Suppressor macrophage treated with lipopolysaccharide for 4 hours (primary cell): ENCODE results near the gene KRTAP5-10.
"Not testable (repeated sequence)": the region's sequence is repeated elsewhere in the genome, so short reads cannot be mapped to it uniquely, and the experiment has no call there.

Source experiments
- DNase-seq: peaks from one replicate; pipeline ENCODE4 v3.0.0-alpha.2; 2020

Gene KRTAP5-10

GRCh38 chr11:71574418-71574817 lies 9.1 kb downstream of the KRTAP5-10 start:
- no peak for DNase-seq

GRCh38 chr11:71575723-71576424 lies 10.5 kb downstream of the KRTAP5-10 start:
- no peak for DNase-seq

GRCh38 chr11:71576688-71577465 lies 11.5 kb downstream of the KRTAP5-10 start:
- not testable (repeated sequence) for DNase-seq

- no peak for DNase-seq
Measured at GRCh38 chr11:71577469-71578004, 12.2 kb downstream of the KRTAP5-10 start.

- DNase-seq = not testable (repeated sequence)
Measured at GRCh38 chr11:71579513-71579912, 14.2 kb downstream of the KRTAP5-10 start.

GRCh38 chr11:71580057-71581003 lies 15.0 kb downstream of the KRTAP5-10 start:
- DNase-seq = peak; percentile 39

GRCh38 chr11:71581826-71582225 lies 16.5 kb downstream of the KRTAP5-10 start:
- DNase-seq = no peak

- DNase-seq = no peak
Measured at GRCh38 chr11:71582309-71582895, 17.0 kb downstream of the KRTAP5-10 start, which contains the start of gene KRTAP5-11. Gene KRTAP5-11, minus strand, starts transcription at chr11:71582875. Its CDS starts 38 bp downstream, at chr11:71582837.

- DNase-seq = not testable (repeated sequence)
Measured at GRCh38 chr11:71582969-71583368, 17.6 kb downstream of the KRTAP5-10 start.

GRCh38 chr11:71585673-71586072 lies 20.3 kb downstream of the KRTAP5-10 start:
- not testable (repeated sequence) for DNase-seq

- not testable (repeated sequence) for DNase-seq
Measured at GRCh38 chr11:71588314-71588713, 23.0 kb downstream of the KRTAP5-10 start.

GRCh38 chr11:71588822-71589545 lies 23.6 kb downstream of the KRTAP5-10 start:
- DNase-seq = not testable (repeated sequence)

- DNase-seq = not testable (repeated sequence)
Measured at GRCh38 chr11:71589546-71589920, 24.2 kb downstream of the KRTAP5-10 start.

- DNase-seq = not testable (repeated sequence)
Measured at GRCh38 chr11:71603221-71603620, 37.9 kb downstream of the KRTAP5-10 start.

GRCh38 chr11:71604798-71605488 lies 39.6 kb downstream of the KRTAP5-10 start:
- not testable (repeated sequence) for DNase-seq

GRCh38 chr11:71606853-71607519 lies 41.6 kb downstream of the KRTAP5-10 start:
- not testable (repeated sequence) for DNase-seq

GRCh38 chr11:71607520-71608216 lies 42.3 kb downstream of the KRTAP5-10 start:
- DNase-seq = not testable (repeated sequence)

- not testable (repeated sequence) for DNase-seq
Measured at GRCh38 chr11:71608272-71608671, 42.9 kb downstream of the KRTAP5-10 start.

- not testable (repeated sequence) for DNase-seq
Measured at GRCh38 chr11:71611218-71611910, 46.0 kb downstream of the KRTAP5-10 start.
